ENCODE data around the gene CDH23.

Gene CDH23

DNA sequence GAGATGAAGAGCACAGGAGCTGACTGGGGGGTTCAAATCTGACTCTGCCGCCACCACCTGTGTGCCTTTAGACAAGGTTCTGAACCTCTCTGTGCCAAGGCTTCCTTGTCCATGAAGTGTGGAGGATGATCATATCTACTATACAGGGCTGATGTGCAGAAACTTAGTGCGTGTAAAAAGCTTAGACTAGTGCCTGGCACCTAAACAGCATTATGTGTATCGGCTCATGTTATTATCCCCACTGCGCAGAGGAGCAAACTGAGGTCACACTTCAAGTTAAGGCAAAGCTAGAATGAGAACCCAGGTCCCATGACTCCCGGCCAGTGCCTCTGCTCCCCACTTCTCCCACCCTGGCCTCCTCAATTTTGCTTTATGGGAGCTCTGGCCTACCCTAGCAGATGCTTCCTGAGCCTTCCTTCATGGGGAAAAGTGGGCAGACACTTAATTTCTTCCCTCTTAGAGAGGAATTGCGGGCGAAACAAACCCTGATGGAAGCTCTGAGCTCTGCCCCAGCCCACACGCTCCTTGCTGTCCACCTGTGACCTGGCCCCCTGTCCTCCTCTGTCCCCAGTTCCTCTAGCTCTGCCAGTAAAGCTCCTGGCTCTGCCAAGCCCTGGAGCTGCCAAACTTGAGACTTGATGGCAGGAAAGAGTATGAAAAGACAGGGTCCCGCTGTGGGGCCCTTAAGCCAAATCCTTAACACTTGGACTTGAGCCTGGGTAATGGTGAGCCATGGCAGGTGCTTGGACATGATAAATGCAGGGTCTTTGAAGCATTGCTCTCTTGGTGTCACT is 71.0 kb downstream of the CDH23 start:
- no peak for FAIRE-seq

GRCh38 chr10:71468363-71469094 is 71.8 kb downstream of the CDH23 start:
- FAIRE-seq = no peak

- FAIRE-seq = no peak
Observed at GRCh38 chr10:71471006-71471405, 74.3 kb downstream of the CDH23 start.

- FAIRE-seq = no peak
Observed at GRCh38 chr10:71471957-71472365, 75.2 kb downstream of the CDH23 start.

GRCh38 chr10:71472466-71472865 is 75.7 kb downstream of the CDH23 start:
- no peak for FAIRE-seq

DNA sequence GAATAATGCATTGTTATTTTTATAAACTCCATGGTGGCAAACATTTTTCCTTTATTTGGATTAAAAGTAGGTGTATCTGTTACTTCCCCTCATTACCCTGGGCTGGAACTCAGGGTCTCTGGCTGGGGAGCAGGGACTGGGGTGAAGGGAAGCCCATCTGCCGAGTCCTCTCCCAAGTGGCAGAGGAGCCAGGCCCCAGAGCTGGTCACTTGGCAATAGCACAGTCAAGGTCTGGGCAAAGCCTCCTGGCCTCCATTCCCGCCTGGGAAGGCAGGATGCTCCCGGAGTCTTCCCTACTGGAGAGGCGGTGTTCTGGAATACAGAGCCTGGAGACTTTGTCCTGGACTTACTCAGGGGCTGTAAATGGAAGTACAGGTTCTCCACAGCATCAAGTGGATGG is 76.2 kb downstream of the CDH23 start:
- FAIRE-seq = no peak

GRCh38 chr10:71473671-71474599 is 77.2 kb downstream of the CDH23 start:
- no peak for FAIRE-seq

GRCh38 chr10:71474702-71475242 is 78.1 kb downstream of the CDH23 start:
- no peak for FAIRE-seq

DNA sequence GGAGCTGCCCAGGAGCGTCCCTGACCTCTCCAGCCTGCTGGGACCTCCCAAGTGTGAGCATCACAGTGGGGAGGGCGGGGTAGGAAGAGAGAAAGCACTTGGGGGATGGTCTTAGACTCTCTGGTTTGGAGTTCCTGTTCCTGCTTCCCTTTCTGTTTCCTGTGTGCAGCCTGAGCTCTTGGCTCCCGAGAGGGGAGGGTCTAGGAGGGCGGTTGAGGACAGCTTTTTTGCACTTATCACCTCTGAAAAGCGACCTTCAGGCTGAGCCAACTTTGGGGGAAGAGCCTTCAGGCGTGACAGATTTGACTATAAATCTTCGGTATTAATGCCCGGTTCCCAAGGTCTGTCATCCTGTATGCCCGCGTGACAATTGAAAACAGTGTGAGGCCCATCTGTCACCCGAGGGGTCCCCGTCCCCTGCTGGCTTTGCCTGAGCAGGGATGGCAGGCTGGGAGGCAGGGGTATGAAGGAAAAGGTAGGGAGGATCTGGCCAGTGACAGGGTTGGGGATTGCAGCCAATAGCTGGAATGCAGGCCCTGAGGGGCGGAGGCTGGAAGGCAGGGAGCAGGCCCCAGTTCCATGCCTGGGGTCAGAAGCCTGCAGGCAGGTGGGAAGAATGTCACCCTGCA is 78.6 kb downstream of the CDH23 start:
- FAIRE-seq = no peak

DNA sequence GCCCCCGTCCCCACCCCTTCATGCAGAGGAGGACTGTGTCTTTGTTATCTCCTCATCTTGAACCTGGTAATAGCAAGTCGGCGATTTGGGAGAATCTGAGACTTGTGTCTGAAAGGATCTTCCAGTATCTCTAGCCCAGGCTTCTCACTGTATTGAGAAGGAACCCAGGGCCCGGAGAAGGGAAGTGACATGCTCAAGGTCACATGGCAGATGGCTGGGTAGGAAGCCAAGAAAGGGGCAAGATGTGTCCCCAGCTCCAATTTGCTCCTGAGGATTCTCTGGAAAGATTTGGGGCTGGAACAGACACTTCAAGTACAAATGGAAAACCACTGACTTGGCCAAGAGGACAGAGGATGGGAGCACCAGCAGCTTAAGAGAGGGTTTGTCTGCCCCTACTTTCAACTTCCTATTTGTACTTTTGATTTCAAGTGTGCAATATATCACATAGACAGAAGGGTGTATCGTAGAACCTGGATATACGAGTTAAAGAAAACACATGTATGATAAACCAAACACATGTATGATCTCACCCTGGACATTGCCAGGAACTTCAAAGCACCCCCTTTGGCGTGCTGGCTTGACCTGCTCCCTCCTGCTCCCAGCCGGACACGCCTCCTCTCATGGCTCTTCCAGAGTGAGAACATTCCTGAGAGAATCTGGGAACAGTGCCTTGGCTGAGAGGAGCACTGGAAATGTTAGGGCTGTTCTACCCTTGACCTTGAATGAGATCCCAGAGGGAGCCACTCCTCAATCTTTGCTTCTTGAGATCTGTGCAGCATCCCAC is 79.7 kb downstream of the CDH23 start:
- no peak for FAIRE-seq

- no peak for FAIRE-seq
Observed at GRCh38 chr10:71478173-71478572, 81.5 kb downstream of the CDH23 start.

DNA sequence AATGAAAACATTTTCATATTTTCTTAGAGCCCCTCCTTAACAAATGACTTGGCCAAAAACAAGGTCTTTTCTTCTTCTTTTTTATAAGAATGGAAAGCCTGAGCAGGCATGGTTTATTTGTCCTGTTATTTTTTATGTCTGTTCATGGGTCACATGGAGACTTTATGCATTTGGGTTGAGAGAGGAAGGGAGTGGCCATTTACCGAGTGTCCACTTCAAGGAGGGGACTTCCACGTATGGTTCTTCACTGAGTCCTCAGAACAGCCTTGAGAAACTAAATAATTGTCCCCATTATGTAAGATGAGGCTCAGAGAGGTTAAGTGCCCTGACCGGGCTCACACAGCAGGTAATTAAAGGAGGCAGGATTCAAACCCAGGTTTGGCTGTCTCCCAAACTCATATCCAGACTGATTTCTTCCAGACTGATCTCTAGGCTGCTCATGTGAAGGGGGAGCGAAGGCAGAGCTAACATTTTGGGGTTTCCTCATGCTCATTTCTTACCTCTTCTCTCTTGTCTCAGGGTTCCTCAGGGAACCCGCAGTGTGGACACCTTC is 82.2 kb downstream of the CDH23 start:
- FAIRE-seq = no peak

DNA sequence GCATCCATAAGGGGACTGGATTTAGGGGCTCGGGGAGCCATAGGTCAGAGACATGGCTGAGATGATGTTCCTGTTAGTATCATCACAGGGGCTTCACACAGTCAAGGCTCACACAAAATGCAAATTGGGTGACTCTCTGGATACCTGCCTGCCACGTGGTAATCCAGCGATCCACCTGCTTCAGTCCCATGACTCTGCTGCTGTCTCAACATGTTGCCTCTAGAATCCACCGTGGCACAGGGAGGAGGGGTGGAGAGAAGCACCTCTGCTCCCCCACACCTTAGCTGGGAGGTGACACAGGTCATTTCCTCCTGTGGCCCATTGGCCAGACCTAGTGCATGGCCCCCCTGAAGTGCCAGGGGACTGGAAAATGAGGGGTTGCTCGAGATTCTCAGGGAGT is 83.1 kb downstream of the CDH23 start:
- FAIRE-seq = no peak

DNA sequence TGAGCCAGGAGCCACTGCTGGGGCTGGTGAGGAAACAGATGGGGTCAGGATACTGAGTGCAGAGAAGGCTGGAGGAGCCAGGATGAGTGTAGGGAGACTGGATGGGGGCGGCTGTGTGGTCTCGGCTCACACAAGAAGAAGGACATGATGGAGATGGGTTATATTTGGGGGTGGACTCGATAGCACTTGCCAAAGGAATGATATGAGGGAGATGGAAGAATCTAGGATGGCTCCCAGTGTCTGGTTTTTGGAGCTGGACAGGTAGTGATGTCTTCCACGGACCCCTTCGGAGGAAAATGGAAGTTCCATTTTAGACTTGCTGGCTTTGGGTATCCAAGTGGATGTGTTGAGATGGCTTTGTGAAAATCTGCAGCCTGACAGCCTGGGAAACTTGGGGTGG is 83.9 kb downstream of the CDH23 start:
- FAIRE-seq = no peak

DNA sequence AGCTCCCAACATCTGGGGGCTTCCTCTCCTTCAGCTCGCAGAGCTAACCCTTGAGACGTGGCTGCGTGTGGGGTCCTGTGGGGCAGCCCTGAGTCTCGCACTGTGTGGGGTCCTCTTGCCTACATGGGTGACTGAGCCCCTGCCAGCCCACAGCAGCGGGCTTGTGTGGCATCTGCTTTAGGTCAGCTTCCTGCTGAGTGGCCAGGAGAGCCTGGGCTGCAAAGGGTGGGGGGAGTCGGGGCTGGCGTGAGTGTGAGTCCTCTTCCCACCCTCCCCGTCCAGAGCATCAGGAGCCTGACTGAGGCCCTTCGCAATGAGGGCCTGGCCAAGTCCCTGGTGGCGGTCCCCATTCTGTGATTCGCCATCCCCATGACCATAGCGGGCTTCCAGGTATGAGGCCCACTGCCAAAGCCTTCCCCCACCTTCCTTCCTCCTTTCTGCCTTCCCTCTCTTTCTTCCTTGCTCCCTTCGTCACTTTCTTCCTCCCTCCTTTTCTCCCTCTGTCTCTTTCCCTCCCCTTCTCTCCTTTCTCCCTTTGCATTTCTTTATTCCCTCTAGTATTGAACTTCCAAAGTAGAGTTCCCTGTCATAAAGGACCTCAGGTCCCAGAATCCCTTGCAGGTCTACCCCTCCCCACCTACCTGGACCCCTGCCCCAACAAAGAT is 85.2 kb downstream of the CDH23 start:
- no peak for FAIRE-seq

GRCh38 chr10:71482620-71483019 is 85.9 kb downstream of the CDH23 start:
- FAIRE-seq = no peak

- no peak for FAIRE-seq
Observed at GRCh38 chr10:71483135-71483534, 86.4 kb downstream of the CDH23 start.

GRCh38 chr10:71483885-71484751 is 87.4 kb downstream of the CDH23 start:
- FAIRE-seq = no peak

- no peak for FAIRE-seq
Observed at GRCh38 chr10:71486484-71487114, 89.9 kb downstream of the CDH23 start.
